Subcutaneous abdominal adipose tissue (tissue), 5 donors: Measurements from ENCODE around the gene TNFRSF13B.
"Not testable (repeated sequence)": the region's sequence is repeated elsewhere in the genome, so short reads cannot be mapped to it uniquely, and the experiment has no call there.

Source experiments
- H3K27ac ChIP-seq: one replicate; pipeline ENCODE4 v1.7.0; 2013; ENCODE audit warnings: low read depth, mild to moderate bottlenecking, inconsistent platforms, low read length, moderate library complexity
- H3K27me3 ChIP-seq, 5 donors: one replicate each; pipeline ENCODE4 v1.7.0; 2013; ENCODE audit warnings: low read length in 5 of 5, inconsistent platforms in 1 of 5; ENCODE audit not compliant: control insufficient read depth in 5 of 5, insufficient read depth in 4 of 5
- H3K36me3 ChIP-seq, 5 donors: one replicate each; pipeline ENCODE4 v1.7.0; 2013; ENCODE audit warnings: low read length in 5 of 5; ENCODE audit not compliant: control insufficient read depth in 5 of 5, insufficient read depth in 5 of 5
- H3K4me1 ChIP-seq, 5 donors: one replicate each; pipeline ENCODE4 v1.7.0; 2013; ENCODE audit warnings: low read length in 5 of 5, mild to moderate bottlenecking in 3 of 5, moderate library complexity in 1 of 5; ENCODE audit not compliant: control insufficient read depth in 5 of 5, insufficient read depth in 5 of 5
- H3K4me3 ChIP-seq, 5 donors: one replicate each; pipeline ENCODE4 v1.7.0; 2013; ENCODE audit warnings: low read length in 5 of 5, low read depth in 1 of 5
- H3K9ac ChIP-seq, 5 donors: one replicate each; pipeline ENCODE4 v1.7.0; 2013; ENCODE audit warnings: low read length in 5 of 5, mild to moderate bottlenecking in 4 of 5, moderate library complexity in 3 of 5
- H3K9me3 ChIP-seq, 5 donors: one replicate each; pipeline ENCODE4 v1.7.0; 2013; ENCODE audit warnings: low read length in 5 of 5; ENCODE audit not compliant: control insufficient read depth in 5 of 5
- donor health status: healthy.
- donor health status: healthy.
- donor health status: healthy.
- donor health status: healthy.
- donor health status: healthy.

Gene TNFRSF13B

GRCh38 chr17:17004997-17005614 is 33.2 kb upstream of the TNFRSF13B start:
- H3K9ac ChIP-seq, H3K9me3 ChIP-seq, H3K27ac ChIP-seq, H3K27me3 ChIP-seq, H3K4me3 ChIP-seq, H3K36me3 ChIP-seq: not testable (repeated sequence)
- H3K4me1 ChIP-seq = peaks cover 0 to 12% (median 5%) of the 10 kb centered on the region in 5 donors

GRCh38 chr17:17004251-17004996 is 32.5 kb upstream of the TNFRSF13B start:
- Histone ChIP-seq H3K27me3 (no peaks in the 10 kb centered on the region), H3K4me1 (peaks cover 0 to 13% (median 5%) of the 10 kb centered on the region in 5 donors), H3K27ac (no peak overlapping the region), H3K36me3 (no peaks in the 10 kb centered on the region), H3K9ac (no peak overlapping the region), H3K9me3 (no peaks in the 10 kb centered on the region), H3K4me3 (no peak overlapping the region)

DNA sequence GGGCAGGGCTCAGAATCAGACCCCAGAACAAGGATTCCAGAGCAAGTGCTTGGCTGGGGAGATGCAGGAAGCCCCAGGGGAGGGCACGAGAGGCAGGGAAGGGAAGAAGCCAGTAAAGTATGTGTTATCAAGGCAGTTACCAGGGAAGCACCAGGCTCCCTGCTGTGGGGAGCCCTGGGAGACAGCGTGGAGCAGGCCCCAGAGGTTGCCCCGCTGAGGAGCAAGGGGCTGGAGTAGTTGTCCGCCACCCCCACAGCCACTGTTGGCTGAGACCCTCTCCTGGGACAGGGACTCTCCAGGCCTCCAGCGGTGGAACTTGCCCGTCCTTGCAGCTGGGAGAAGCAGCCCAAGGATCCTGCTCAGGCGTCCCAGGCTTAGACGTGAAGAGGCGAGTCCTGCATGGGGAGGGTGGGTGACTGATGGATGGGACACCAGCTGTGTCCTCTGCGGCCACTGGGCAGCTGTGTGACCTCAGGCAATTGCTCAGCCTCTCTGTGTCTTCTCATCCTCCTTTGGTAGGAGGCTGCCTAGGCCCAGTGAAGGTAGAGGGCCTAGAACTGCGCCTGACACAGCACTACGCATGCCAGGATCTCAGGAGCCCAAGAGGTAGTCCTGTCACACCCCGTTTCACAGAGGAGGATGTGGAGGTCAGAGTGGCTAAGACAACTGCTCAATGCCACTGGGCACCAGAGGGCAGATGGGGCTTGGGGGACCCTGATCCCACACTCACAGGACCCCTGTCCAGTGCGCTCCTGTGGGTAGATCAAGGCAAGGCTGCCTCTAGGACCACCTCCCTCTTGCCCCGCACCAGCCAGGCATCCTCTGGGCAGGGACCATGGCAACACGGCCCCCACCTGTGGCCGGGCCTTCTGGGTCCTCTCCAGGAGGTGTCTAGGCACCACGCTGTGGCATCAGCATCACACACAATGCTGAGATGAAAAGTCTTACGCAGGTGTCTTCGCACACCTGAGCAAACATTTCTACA is 31.1 kb upstream of the TNFRSF13B start:
- H3K27me3 ChIP-seq, H3K4me3 ChIP-seq, H3K9ac ChIP-seq, H3K36me3 ChIP-seq, H3K27ac ChIP-seq, H3K9me3 ChIP-seq: not testable (repeated sequence)
- H3K4me1 ChIP-seq = peaks cover 0 to 19% (median 5%) of the 10 kb centered on the region in 5 donors

DNA sequence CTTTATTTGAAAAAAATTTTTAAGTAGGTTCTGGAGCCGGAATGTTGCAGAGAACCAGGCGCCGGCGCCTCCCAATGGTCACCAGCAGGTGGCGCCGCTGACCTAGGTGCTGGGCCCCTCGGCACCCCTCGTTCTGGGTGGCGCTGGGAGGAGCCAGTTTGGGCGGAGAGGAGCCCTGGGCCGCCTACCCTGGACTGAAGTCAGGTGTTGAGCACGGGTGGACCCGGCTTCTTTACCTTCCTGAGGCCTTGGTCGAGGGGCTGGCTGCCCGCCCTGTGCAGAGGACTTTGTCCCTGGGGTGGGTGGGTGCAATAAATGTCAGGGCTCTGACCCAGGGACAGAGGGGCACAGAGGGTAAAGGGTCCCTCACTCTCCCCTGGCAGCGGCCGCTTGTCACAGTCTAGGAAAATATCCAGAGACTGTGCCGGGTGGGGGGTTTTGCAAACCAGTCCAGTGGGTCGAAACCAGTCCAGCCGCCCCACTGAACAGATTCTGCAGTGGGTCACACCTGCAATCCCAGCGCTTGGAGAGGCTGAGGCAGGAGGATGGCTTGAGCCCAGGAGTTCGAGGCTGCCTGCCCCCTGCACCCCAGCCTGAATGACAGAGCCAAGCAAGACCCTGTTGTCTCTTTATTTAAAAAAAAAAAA is 30.1 kb upstream of the TNFRSF13B start:
- Histone ChIP-seq H3K4me3 (no peak overlapping the region), H3K27ac (no peak overlapping the region), H3K9me3 (no peaks in the 10 kb centered on the region), H3K9ac (no peak overlapping the region), H3K27me3 (no peaks in the 10 kb centered on the region), H3K4me1 (peaks cover 0 to 19% (median 5%) of the 10 kb centered on the region in 5 donors), H3K36me3 (no peaks in the 10 kb centered on the region)

GRCh38 chr17:17001076-17001777 is 29.3 kb upstream of the TNFRSF13B start:
- H3K27ac ChIP-seq = no peak overlapping the region
- H3K9ac ChIP-seq = no peak overlapping the region
- no peak overlapping the region for H3K4me3 ChIP-seq

GRCh38 chr17:16999931-17000625 is 28.2 kb upstream of the TNFRSF13B start:
- no peak overlapping the region for H3K27ac ChIP-seq
- no peaks in the 10 kb centered on the region for H3K9me3 ChIP-seq
- no peak overlapping the region for H3K4me3 ChIP-seq
- no peak overlapping the region for H3K9ac ChIP-seq
- peaks cover 0 to 19% (median 5%) of the 10 kb centered on the region in 5 donors for H3K4me1 ChIP-seq
- no peaks in the 10 kb centered on the region for H3K36me3 ChIP-seq
- H3K27me3 ChIP-seq = no peaks in the 10 kb centered on the region

More at GRCh38 chr17:17001076-17001777, 29.3 kb upstream of the TNFRSF13B start:
- Histone ChIP-seq H3K27me3 (no peaks in the 10 kb centered on the region), H3K4me1 (peaks cover 0 to 19% (median 5%) of the 10 kb centered on the region in 5 donors), H3K9me3 (no peaks in the 10 kb centered on the region), H3K36me3 (no peaks in the 10 kb centered on the region)

- H3K27ac ChIP-seq = no peak overlapping the region
- H3K4me1 ChIP-seq = peaks cover 0 to 19% (median 5%) of the 10 kb centered on the region in 5 donors
- H3K36me3 ChIP-seq = no peaks in the 10 kb centered on the region
- H3K9me3 ChIP-seq = no peaks in the 10 kb centered on the region
- H3K4me3 ChIP-seq = no peak overlapping the region
- H3K9ac ChIP-seq = no peak overlapping the region
- no peaks in the 10 kb centered on the region for H3K27me3 ChIP-seq
These were observed 25.9 kb upstream of the TNFRSF13B start for GRCh38 chr17:16997514-16998429.

DNA sequence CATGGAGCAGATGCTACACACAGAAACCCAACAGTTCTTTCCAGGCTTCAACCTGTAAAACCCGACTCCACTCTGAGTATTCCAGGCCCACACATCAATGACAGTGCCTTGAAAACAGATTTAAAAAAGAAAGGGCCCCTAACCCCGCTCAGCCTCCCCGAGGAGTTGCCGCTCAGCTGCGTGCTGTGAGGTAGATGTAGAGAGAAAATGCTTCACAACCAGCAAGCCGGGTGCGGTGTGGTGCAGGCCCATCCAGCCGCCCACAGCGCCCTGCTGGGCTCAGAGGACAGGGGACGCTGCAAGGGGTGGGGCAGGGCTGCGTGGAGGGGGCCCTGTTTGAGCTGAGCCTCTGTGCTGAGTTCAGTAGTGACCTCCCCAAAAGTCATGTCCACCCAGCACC is 24.8 kb upstream of the TNFRSF13B start:
- H3K27ac ChIP-seq, H3K9ac ChIP-seq, H3K36me3 ChIP-seq, H3K27me3 ChIP-seq, H3K9me3 ChIP-seq, H3K4me3 ChIP-seq: not testable (repeated sequence)
- H3K4me1 ChIP-seq = peaks cover 0 to 13% (median 0%) of the 10 kb centered on the region in 5 donors
